ENCODE results near the gene PKMYT1. TPM values are rescaled to one million over a fixed set of nuclear protein-coding genes. Genes with fewer than 3 reads are reported as not detected.

PKMYT1 gene
- polyA plus RNA-seq, 1 of the 3 experiments (the other 2 are of a cell fraction) = 8.5 TPM

DNA sequence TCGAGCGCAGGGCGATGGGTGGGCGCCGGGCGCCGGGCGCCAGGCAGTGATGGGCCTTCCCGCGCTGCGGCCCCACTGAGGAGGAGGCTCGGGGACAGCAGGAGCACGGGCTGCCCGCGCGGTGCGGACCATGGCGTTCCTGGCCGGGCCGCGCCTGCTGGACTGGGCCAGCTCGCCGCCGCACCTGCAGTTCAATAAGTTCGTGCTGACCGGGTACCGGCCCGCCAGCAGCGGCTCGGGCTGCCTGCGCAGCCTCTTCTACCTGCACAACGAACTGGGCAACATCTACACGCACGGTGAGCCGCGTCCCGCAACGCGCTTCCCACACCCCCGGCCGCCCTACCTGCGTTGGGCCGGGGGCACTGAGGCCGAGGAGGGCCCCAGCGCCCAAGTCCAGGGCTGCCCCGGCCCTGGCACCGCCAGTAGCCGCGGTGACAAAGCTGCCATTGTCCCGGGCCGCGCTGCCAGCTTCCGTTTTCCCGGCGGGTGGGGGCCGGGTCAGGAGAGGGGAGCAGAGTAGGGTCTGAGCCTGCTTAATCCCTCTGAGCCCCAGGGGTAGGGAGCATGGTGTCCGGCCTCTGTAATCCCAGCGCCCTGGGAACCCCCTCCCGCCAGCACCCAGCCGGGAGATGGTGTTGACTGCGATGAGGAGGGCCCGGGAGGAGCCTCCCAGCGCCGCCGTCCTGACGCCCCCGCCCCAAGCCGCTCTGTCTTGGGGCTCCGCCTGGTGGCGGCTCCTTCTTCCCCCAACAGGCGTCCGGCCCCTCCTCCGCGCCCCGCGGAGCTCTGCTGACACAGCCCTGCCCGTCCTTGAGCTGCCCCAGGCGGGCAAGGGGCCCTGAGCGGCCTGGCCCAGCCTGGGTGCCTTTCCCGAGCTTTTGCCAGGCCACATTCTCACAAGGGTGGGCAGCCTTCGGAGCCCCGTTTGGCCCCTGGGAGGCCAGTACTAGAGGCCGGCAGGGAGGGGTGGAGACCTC lies 10.4 kb downstream of the PKMYT1 start:
- 7% methylated on average over 20 of the region's 83 CpGs for WGBS (ENCODE audit: low lambda C conversion rate)
- H2AFZ ChIP-seq (ENCODE audit: low read depth) = peak overlapping the region; percentile 68
- H3F3A ChIP-seq (replicated peaks; ENCODE audit: insufficient read depth) = peaks cover 8% of the 10 kb centered on the region
- H3K36me3 ChIP-seq (replicated peaks in 1 of 2; ENCODE audit: control insufficient read depth in 1 of 2, insufficient read depth in 2 of 2, low read length in 1 of 2) = no peaks in the 10 kb centered on the region
- TF ChIP-seq GATA2 (CRISPR knock-in tag; IDR thresholded peaks at IDR 0.05) (no peak), RCOR1 (IDR thresholded peaks at IDR 0.05; ENCODE audit: low read length) (no peak)
- TF ChIP-seq, protein P1, sequence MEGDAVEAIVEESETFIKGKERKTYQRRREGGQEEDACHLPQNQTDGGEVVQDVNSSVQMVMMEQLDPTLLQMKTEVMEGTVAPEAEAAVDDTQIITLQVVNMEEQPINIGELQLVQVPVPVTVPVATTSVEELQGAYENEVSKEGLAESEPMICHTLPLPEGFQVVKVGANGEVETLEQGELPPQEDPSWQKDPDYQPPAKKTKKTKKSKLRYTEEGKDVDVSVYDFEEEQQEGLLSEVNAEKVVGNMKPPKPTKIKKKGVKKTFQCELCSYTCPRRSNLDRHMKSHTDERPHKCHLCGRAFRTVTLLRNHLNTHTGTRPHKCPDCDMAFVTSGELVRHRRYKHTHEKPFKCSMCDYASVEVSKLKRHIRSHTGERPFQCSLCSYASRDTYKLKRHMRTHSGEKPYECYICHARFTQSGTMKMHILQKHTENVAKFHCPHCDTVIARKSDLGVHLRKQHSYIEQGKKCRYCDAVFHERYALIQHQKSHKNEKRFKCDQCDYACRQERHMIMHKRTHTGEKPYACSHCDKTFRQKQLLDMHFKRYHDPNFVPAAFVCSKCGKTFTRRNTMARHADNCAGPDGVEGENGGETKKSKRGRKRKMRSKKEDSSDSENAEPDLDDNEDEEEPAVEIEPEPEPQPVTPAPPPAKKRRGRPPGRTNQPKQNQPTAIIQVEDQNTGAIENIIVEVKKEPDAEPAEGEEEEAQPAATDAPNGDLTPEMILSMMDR (IDR thresholded peaks at IDR 0.05) = peak; percentile 55
- no peaks in the 10 kb centered on the region for H3K27me3 ChIP-seq (ENCODE audit: insufficient read depth)
- peaks cover 31% of the 10 kb centered on the region; the same call in 1 of the 2 replicates for H4K20me1 ChIP-seq (ENCODE audit: insufficient read depth)
- ChIA-PET CTCF (interaction anchor here (0.6 to 1.4 kb wide), 13 partner anchors 8 to 190 kb away, joined by 3 to 7 read pairs (median 3); no protein-coding TSS in a partner anchor), POLR2A (interaction anchor here (1.9 kb wide), 1 partner anchor 11 kb away, joined by 12 read pairs; the partner anchor contains the start of gene PKMYT1)
- peak overlapping the region; percentile 96 for H3K4me2 ChIP-seq
- H3K79me2 ChIP-seq (ENCODE audit: insufficient read depth) = no peaks in the 10 kb centered on the region; the same call in 1 of the 2 replicates
- H3K9me2 ChIP-seq = no peaks in the 10 kb centered on the region
- H3K4me3 ChIP-seq (ENCODE audit: low read depth in 2 of 2, low read length in 1 of 2) = peak overlapping the region; percentile 74 to 80
- H3K27ac ChIP-seq (ENCODE audit: low read depth in 2 of 2, low read length in 1 of 2) = peak overlapping the region in 1 of 2 experiments; percentile 65; a peak in 2 of 4 replicates
- peaks cover 0 to 39% of the 10 kb centered on the region in 2 experiments; a peak in 1 of 4 replicates for H3K4me1 ChIP-seq (ENCODE audit: control insufficient read depth in 1 of 2, insufficient read depth in 2 of 2, low read depth in 1 of 2, low read length in 1 of 2)
- DNase-seq = peak; percentile 85
- H3K9me3 ChIP-seq = no peaks in the 10 kb centered on the region
- peak overlapping the region; percentile 68 for H3K9ac ChIP-seq

GRCh38 chr16:2968738-2969544 lies 11.3 kb downstream of the PKMYT1 start, which contains the start of gene PAQR4:
PAQR4 (plus strand) TSS chr16:2969348; CDS start chr16:2969675, 327 bp downstream.
- peak within 1 kb of the TSS; percentile 68 for H2AFZ ChIP-seq (ENCODE audit: low read depth)
- peaks cover 31% of the 10 kb centered on the region; the same call in 1 of the 2 replicates for H4K20me1 ChIP-seq (ENCODE audit: insufficient read depth)
- WGBS (ENCODE audit: low lambda C conversion rate) = 58% methylated on average over 11 of the region's 98 CpGs
- H3K9ac ChIP-seq = peak within 1 kb of the TSS; percentile 68
- H3K9me2 ChIP-seq = no peaks in the 10 kb centered on the region
- H3F3A ChIP-seq (replicated peaks; ENCODE audit: insufficient read depth) = peaks cover 8% of the 10 kb centered on the region
- H3K4me1 ChIP-seq (ENCODE audit: control insufficient read depth in 1 of 2, insufficient read depth in 2 of 2, low read depth in 1 of 2, low read length in 1 of 2) = peaks cover 0 to 45% of the 10 kb centered on the region in 2 experiments; a peak in 1 of 4 replicates
- ChIA-PET CTCF (interaction anchor here (0.6 to 1.7 kb wide), 7 partner anchors 8 to 191 kb away, joined by 3 to 7 read pairs (median 4); no protein-coding TSS in a partner anchor), POLR2A (interaction anchor here (1.9 kb wide), 1 partner anchor 12 kb away, joined by 12 read pairs; the partner anchor contains the start of gene PKMYT1)
- no peaks in the 10 kb centered on the region for H3K9me3 ChIP-seq
- DNase-seq = peak; percentile 98
- peak within 1 kb of the TSS; percentile 74 to 80 for H3K4me3 ChIP-seq (ENCODE audit: low read depth in 2 of 2, low read length in 1 of 2)
- peak within 1 kb of the TSS in 1 of 2 experiments; percentile 67; a peak in 2 of 4 replicates for H3K27ac ChIP-seq (ENCODE audit: low read depth in 2 of 2, low read length in 1 of 2)
- peak; percentile 41; the same call in 1 of the 2 replicates for TF ChIP-seq MAX (IDR thresholded peaks at IDR 0.05; ENCODE audit: low read depth)
- TF ChIP-seq RFX5 (IDR thresholded peaks at IDR 0.05; ENCODE audit: low read length) = peak; percentile 35; the same call in 1 of the 2 replicates
- TF ChIP-seq NRF1 (IDR thresholded peaks at IDR 0.05; ENCODE audit: low read depth, low read length) = peak; percentile 61
- no peak for TF ChIP-seq CHD2 (IDR thresholded peaks at IDR 0.05; ENCODE audit: low read length, partially characterized antibody)
- peak; percentile 65; the same call in 1 of the 2 replicates for TF ChIP-seq SIN3A (IDR thresholded peaks at IDR 0.05; ENCODE audit: borderline replicate concordance, low read depth, low read length)
- TF ChIP-seq MXI1 (IDR thresholded peaks at IDR 0.05; ENCODE audit: low read depth, low read length) = peak; percentile 42
- TF ChIP-seq REST (IDR thresholded peaks at IDR 0.05; ENCODE audit: low read depth, low read length) = peak; percentile 99
- TF ChIP-seq EP300 (IDR thresholded peaks at IDR 0.05; ENCODE audit: borderline replicate concordance in 1 of 2, low read depth in 1 of 2, low read length in 1 of 2) = no peak
- peak; percentile 30; the same call in 1 of the 2 replicates for TF ChIP-seq GABPA (IDR thresholded peaks at IDR 0.05; ENCODE audit: low read depth)
- H3K27me3 ChIP-seq (ENCODE audit: insufficient read depth) = no peaks in the 10 kb centered on the region
- no peaks in the 10 kb centered on the region; the same call in 1 of the 2 replicates for H3K79me2 ChIP-seq (ENCODE audit: insufficient read depth)
- peak within 1 kb of the TSS; percentile 96 for H3K4me2 ChIP-seq
- H3K36me3 ChIP-seq (replicated peaks in 1 of 2; ENCODE audit: control insufficient read depth in 1 of 2, insufficient read depth in 2 of 2, low read length in 1 of 2) = no peaks in the 10 kb centered on the region

All from SK-N-SH (cell line).